Right lobe of liver (tissue), 6 donors: ENCODE data around the gene ANP32A. TPM values are rescaled to one million over a fixed set of nuclear protein-coding genes. Genes with fewer than 3 reads are reported as not detected.

Experiments used
- ATAC-seq, 4 donors: fragments of 200-7000 bp; cut with Tn5 transposase; one replicate each; pipeline ENCODE4 v1.9.1; 2020; ENCODE audit warnings: mild to moderate bottlenecking in 4 of 4, moderate library complexity in 4 of 4
- DNase-seq, 3 donors: peaks; one replicate each; pipeline ENCODE4 v3.0.0-alpha.2; 2020
- H3K27ac ChIP-seq, 3 donors: fragments of 200-600 bp; one replicate each; pipeline ENCODE4 v1.8.0; 2022
- H3K27me3 ChIP-seq, 2 donors: fragments of 200-600 bp; one replicate each; pipeline ENCODE4 v1.8.0; 2022
- H3K36me3 ChIP-seq, 4 donors: fragments of 200-600 bp; sonication (generic) in 1 of 4; one replicate each; pipeline versions ENCODE4 v1.5.1 to v1.8.0; 2017 to 2022; ENCODE audit warnings: control low read depth in 1 of 4
- H3K4me1 ChIP-seq, 4 donors: fragments of 200-600 bp; sonication (generic) in 1 of 4; one replicate each; pipeline versions ENCODE4 v1.5.1 to v1.8.0; 2017 to 2022; ENCODE audit warnings: control low read depth in 1 of 4
- H3K4me3 ChIP-seq, 3 donors: fragments of 200-600 bp; one replicate each; pipeline ENCODE4 v1.8.0; 2022
- H3K9me3 ChIP-seq, 4 donors: fragments of 200-600 bp; sonication (generic) in 1 of 4; one replicate each; pipeline versions ENCODE4 v1.5.1 to v1.8.0; 2017 to 2022; ENCODE audit warnings: control low read depth in 1 of 4
- POLR2A ChIP-seq: fragments of 450-650 bp; IDR thresholded peaks from one replicate; pipeline ENCODE4 v1.6.1; 2017; ENCODE audit warnings: antibody characterized with exemption, mild to moderate bottlenecking
- WGBS: methylation state at CpG from one replicate; pipeline ENCODE4 v1.1.6; 2018; ENCODE audit warnings: low coverage, low lambda C conversion rate; ENCODE audit not compliant: insufficient coverage; ENCODE audit errors: missing lambda C conversion rate; 5-methylcytosine and 5-hydroxymethylcytosine counted together
- intact Hi-C, 2 donors: fragments of 100-400 bp; cut with DNase I; formaldehyde crosslinking; loops; one replicate each; pipeline versions ENCODE4 v1.11.2 to v1.14.1; 2022
- total RNA-seq, 6 experiments: library from RNA; depleted of rRNA in 2 of 6; stranded (reverse); fragments of >200 nt in 2 of 6; fragmentation: NEBNext Ultra II Directional in 3 of 6; extraction: Animal tissue kit (Norgen Biotek cat#: 25700) in 3 of 6; gene quantifications; one replicate each; pipeline versions ENCODE4 v1.1.0 to v1.2.4, GENCODE V29; 2016 to 2023
- TF ChIP-seq, protein P1 (sequence below), 4 donors: fragments of 200-600 bp in 3 of 4; fragments of 450-650 bp in 1 of 4; IDR thresholded peaks; one replicate each; pipeline versions ENCODE4 v1.5.1 to v1.8.0; 2016 to 2022; ENCODE audit warnings: antibody characterized with exemption in 4 of 4, mild to moderate bottlenecking in 2 of 4
- donor health status: DM: no; HTN: yes; CAD: no.
- donor health status: DM: no; HTN: no; CAD: no.
- donor health status: DM: no; HTN: no; CAD: no.
- donor health status: DM: no; HTN: yes; CAD: no.
- donor health status: DM: no; HTN: yes; CAD: no.

ANP32A gene
- total RNA-seq, 6 experiments from 2014 or later, result 39.9 to 66.6 (median 49.0) TPM

DNA sequence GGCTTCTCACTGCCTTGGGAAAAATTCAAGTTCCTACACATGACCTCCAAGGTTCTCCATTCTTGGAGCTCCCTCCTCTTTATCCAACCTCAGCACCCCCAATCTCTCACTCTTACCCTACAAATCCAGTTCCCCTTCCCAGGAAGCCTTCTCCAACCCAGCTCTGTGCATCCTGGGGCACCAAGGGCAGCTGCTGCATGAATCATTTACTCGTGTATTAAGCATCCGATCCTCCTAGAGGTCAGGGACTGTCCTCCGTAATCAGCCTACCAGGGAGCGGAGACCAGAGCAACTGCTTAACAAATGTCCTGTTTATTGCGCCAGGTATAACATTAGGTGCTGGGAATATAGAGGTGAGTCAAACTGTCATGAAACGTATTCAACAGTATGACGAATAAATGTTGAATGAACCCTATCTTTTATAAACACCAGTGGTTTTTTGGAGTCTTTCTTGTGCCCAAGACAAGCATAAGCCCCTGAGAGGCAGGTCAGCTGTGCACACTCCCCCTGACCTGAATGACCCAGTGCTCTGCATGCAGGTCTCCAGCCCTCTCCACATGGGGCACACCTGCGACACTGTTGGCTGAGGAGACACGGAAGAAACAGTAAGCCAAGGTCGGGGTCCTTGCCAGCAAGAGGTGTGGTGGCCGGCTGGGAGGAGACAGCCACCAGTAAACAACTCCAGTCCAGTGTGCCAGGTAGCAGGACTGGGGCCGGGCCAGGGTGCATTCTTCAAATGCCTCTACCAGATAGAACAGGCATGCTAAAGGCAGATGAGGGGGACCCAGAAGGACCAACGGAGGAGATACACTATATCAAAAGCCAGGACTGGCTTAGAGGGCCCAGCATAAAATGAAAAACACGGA, 27.6 kb downstream of the ANP32A start:
- ATAC-seq (peak; percentile 58 to 73 (median 66)), DNase-seq (peak; percentile 69 to 87 (median 82))
- Histone ChIP-seq H3K4me3 (no peak overlapping the region), H3K36me3 (no peaks in the 10 kb centered on the region), H3K4me1 (peaks cover 0 to 67% (median 30%) of the 10 kb centered on the region in 4 donors), H3K27me3 (no peaks in the 10 kb centered on the region), H3K9me3 (no peaks in the 10 kb centered on the region), H3K27ac (peak overlapping the region in 2 of 3 donors; percentile 38 to 54)
- intact Hi-C loops, result no loop called here
- TF ChIP-seq, protein P1, sequence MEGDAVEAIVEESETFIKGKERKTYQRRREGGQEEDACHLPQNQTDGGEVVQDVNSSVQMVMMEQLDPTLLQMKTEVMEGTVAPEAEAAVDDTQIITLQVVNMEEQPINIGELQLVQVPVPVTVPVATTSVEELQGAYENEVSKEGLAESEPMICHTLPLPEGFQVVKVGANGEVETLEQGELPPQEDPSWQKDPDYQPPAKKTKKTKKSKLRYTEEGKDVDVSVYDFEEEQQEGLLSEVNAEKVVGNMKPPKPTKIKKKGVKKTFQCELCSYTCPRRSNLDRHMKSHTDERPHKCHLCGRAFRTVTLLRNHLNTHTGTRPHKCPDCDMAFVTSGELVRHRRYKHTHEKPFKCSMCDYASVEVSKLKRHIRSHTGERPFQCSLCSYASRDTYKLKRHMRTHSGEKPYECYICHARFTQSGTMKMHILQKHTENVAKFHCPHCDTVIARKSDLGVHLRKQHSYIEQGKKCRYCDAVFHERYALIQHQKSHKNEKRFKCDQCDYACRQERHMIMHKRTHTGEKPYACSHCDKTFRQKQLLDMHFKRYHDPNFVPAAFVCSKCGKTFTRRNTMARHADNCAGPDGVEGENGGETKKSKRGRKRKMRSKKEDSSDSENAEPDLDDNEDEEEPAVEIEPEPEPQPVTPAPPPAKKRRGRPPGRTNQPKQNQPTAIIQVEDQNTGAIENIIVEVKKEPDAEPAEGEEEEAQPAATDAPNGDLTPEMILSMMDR (IDR thresholded peaks at IDR 0.05), result no peak
- TF ChIP-seq POLR2A, result no peak
- 42% methylated on average over 13 of the region's 14 CpGs for WGBS

DNA sequence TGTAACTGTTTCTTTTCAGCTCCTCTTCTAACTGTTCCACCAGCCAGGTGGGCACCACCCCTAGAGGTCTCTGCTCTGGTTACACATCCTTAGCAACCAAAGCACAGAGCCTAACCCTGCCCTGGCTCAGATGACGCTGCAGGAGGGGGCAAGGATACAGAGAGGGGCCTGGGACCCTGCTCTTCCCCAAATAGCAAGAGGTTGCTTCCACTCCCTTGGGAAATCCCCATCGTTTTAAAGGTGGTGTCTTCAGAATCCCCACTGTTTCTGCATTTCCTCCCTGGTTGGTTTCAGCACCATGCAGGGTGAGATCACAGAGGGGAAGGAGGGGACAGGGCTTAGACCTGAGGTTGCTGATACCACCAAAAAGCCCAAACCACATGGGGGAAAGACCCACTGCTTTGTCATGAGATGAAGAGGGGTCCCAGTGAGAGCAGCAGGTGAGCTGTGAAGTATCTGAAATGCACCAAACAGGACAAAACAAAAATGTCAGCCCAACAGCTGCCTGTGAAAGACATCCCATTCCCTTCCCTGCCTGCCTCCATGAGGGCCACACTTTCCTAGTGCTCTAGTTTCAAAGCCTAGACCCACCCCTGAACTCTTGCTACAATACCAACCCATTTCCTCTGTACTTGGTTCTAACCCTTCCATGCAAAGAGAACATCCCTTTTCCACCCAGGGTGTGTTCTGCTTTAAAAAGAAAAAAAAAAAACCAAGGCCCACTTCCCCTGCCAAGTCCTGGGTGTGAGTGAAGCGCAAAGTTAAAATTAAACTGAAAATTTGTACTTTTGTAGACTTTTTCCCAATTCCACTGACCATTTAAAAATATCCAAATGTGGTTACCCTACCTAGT, 29.0 kb downstream of the ANP32A start:
- TF ChIP-seq POLR2A, result no peak
- TF ChIP-seq, protein P1 (IDR thresholded peaks at IDR 0.05), result no peak
- H3K27me3 ChIP-seq, result no peaks in the 10 kb centered on the region
- no peak for DNase-seq
- intact Hi-C loops, result no loop called here
- no peaks in the 10 kb centered on the region for H3K9me3 ChIP-seq
- H3K27ac ChIP-seq, result no peak overlapping the region
- WGBS, result 58% methylated on average over 2 of the region's 3 CpGs
- peaks cover 0 to 9% (median 0%) of the 10 kb centered on the region in 4 donors for H3K36me3 ChIP-seq
- H3K4me3 ChIP-seq, result no peak overlapping the region
- peak in 1 of 4 donors; percentile 10 for ATAC-seq
- peaks cover 0 to 64% (median 30%) of the 10 kb centered on the region in 4 donors for H3K4me1 ChIP-seq

DNA sequence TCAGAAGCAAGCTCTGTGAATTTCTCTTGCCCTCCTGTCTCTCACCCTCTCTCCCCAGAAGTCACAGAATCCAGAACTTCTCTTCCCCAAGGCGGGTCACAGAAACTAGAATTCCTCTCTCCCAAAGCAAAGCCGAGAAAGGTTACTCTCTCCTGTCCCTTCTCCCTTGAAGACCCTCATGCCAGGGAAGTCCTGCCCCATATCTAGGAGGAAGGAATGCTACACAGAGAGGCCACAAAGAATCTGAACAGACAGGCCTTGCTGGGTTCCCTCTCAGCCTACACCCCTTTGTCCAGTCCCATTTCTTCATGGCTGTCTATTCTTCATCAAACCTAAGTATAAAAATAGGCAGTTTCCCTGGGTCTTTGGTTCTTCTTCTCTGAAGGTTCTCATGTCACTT, 29.8 kb downstream of the ANP32A start:
- intact Hi-C loops, result no loop called here
- Histone ChIP-seq H3K4me1 (peaks cover 0 to 58% (median 26%) of the 10 kb centered on the region in 4 donors), H3K27me3 (no peaks in the 10 kb centered on the region), H3K4me3 (no peak overlapping the region), H3K27ac (no peak overlapping the region), H3K9me3 (no peaks in the 10 kb centered on the region), H3K36me3 (peaks cover 0 to 16% (median 0%) of the 10 kb centered on the region in 4 donors)
- TF ChIP-seq, protein P1 (IDR thresholded peaks at IDR 0.05), result no peak
- TF ChIP-seq POLR2A, result no peak
- ATAC-seq (no peak), DNase-seq (no peak)
- WGBS, result 88% methylated on average over 2 of the region's 2 CpGs

DNA sequence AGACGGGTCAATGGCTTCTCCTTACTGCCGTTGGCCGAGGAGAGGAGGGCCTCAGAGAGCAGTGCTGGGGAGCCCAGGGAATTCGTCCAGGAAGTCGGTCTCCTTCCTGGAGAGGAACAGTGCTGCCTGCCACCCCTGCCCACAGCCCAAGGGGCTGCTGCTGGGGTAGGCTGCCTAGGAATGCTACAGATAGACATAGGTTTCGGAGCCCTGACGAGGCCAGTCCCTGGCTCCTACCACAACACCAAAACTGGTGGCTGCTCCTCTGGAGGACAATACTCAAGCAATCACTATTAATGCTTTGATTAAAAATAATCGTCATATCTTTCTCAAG, 30.5 kb downstream of the ANP32A start:
- WGBS, result 57% methylated on average over 3 of the region's 8 CpGs
- no peak for TF ChIP-seq POLR2A
- TF ChIP-seq, protein P1 (IDR thresholded peaks at IDR 0.05), result no peak
- Histone ChIP-seq H3K36me3 (peaks cover 0 to 22% (median 0%) of the 10 kb centered on the region in 4 donors), H3K27me3 (no peaks in the 10 kb centered on the region), H3K4me1 (peaks cover 0 to 51% (median 23%) of the 10 kb centered on the region in 4 donors), H3K9me3 (no peaks in the 10 kb centered on the region), H3K27ac (peak overlapping the region in 1 of 3 donors; percentile 26), H3K4me3 (no peak overlapping the region)
- intact Hi-C loops, result no loop called here
- ATAC-seq (peak in 2 of 4 donors; percentile 2 to 7), DNase-seq (no peak)
